A673 (cell line): ENCODE results near the gene DLG2.

ENCODE experiments used
- CTCF ChIP-seq: fragments of 300-800, 200-600 bp; sonication (generic); conservative IDR thresholded peaks from 2 replicates; pipeline ENCODE4 v1.5.1; 2017; ENCODE audit warnings: low read depth, mild to moderate bottlenecking, antibody characterized with exemption, low read length, moderate library complexity, mixed read lengths
- EZH2 ChIP-seq: fragments of 200-600 bp; sonication (generic); IDR thresholded peaks from 2 replicates; pipeline ENCODE4 v1.6.1; 2017; ENCODE audit warnings: borderline replicate concordance, low read depth, mild to moderate bottlenecking, mixed read lengths, antibody characterized with exemption, low read length; ENCODE audit not compliant: poor library complexity, severe bottlenecking

GRCh38 chr11:84144531-84144930, 1482.6 kb downstream of the DLG2 start:
- TF ChIP-seq CTCF (no peak), EZH2 (no peak)
